Aorta (tissue), 5 donors: ENCODE data around the gene TMEM266. TPM values are rescaled to one million over a fixed set of nuclear protein-coding genes. Genes with fewer than 3 reads are reported as not detected.

Source experiments
- ATAC-seq: fragments of 200-7000 bp; cut with Tn5 transposase; one replicate; pipeline ENCODE4 v1.9.1; 2022; ENCODE audit warnings: moderate library complexity; ENCODE audit not compliant: low FRiP score
- DNase-seq, 2 donors: peaks; one replicate each; pipeline ENCODE4 v3.0.0-alpha.2; 2020
- H3K27ac ChIP-seq, 2 donors: one replicate each; pipeline ENCODE4 v1.5.1; 2013; ENCODE audit warnings: low read length in 2 of 2, mild to moderate bottlenecking in 2 of 2, moderate library complexity in 2 of 2, control low read depth in 1 of 2, inconsistent platforms in 1 of 2, low read depth in 1 of 2
- H3K27me3 ChIP-seq, 2 donors: one replicate each; pipeline ENCODE4 v1.6.1; 2013; ENCODE audit warnings: control low read depth in 1 of 2, low read length in 1 of 2, mild to moderate bottlenecking in 1 of 2, moderate library complexity in 1 of 2; ENCODE audit not compliant: insufficient read depth in 2 of 2, control insufficient read depth in 1 of 2
- H3K36me3 ChIP-seq, 2 donors: one replicate each; pipeline ENCODE4 v1.6.1; 2013; ENCODE audit warnings: control low read depth in 1 of 2, low read length in 1 of 2, mild to moderate bottlenecking in 1 of 2; ENCODE audit not compliant: insufficient read depth in 2 of 2, control insufficient read depth in 1 of 2
- H3K4me1 ChIP-seq, 2 donors: one replicate each; pipeline ENCODE4 v1.6.1; 2013; ENCODE audit warnings: low read length in 2 of 2, control low read depth in 1 of 2, mild to moderate bottlenecking in 1 of 2, moderate library complexity in 1 of 2; ENCODE audit not compliant: insufficient read depth in 2 of 2, control insufficient read depth in 1 of 2
- H3K4me3 ChIP-seq, 2 donors: one replicate each; pipeline ENCODE4 v1.5.1; 2013; ENCODE audit warnings: low read length in 2 of 2, control low read depth in 1 of 2, mild to moderate bottlenecking in 1 of 2
- H3K9me3 ChIP-seq: one replicate; pipeline ENCODE4 v1.6.1; 2013; ENCODE audit warnings: mild to moderate bottlenecking, low read length; ENCODE audit not compliant: control insufficient read depth
- WGBS, 2 donors: extraction: QIAGEN DNeasy Blood & Tissue Kit; methylation state at CpG; one replicate each; pipeline ENCODE4 v1.1.7; 2013; 5-methylcytosine and 5-hydroxymethylcytosine counted together
- intact Hi-C, 2 donors: fragments of 100-400 bp; cut with DNase I; formaldehyde crosslinking; loops; one replicate each; pipeline versions ENCODE4 v1.14.2 to v1.15.0; 2022
- polyA plus RNA-seq, 2 donors: library from polyadenylated mRNA; stranded (reverse); fragments of 200-250 nt; gene quantifications; one replicate each; pipeline ENCODE4 v1.2.3, GENCODE V29; 2013
- total RNA-seq, 2 donors: library from RNA; stranded (reverse); fragmentation: NEBNext Ultra II Directional; extraction: Animal tissue kit (Norgen Biotek cat#: 25700); gene quantifications; one replicate each; pipeline ENCODE4 v1.2.1, GENCODE V29; 2021
- donor health status: healthy with polysubstance abuse.
- donor health status: Bipolar disorder and iron deficiency.
- donor health status: DM: no; HTN: no; CAD: no.
- donor health status: DM: no; HTN: no; CAD: no.
- donor health status: DM: yes; HTN: yes; CAD: no.

The TMEM266 gene
- total and polyA plus RNA-seq, 4 donors, result 0.26 TPM; not detected in 3

- Histone ChIP-seq H3K4me1 (no peaks in the 10 kb centered on the region), H3K27me3 (no peaks in the 10 kb centered on the region), H3K36me3 (peaks cover 0 to 4% of the 10 kb centered on the region in 2 donors), H3K9me3 (no peaks in the 10 kb centered on the region), H3K4me3 (no peak overlapping the region), H3K27ac (no peak overlapping the region)
- ATAC-seq (no peak), DNase-seq (peak in 1 of 2 donors; percentile 46)
- intact Hi-C loops, result no loop called here
- WGBS, 2 donors, result 97 to 100% methylated on average over 1 of the region's 1 CpG
Observed at GRCh38 chr15:76209523-76209922, 149.7 kb downstream of the TMEM266 start.

GRCh38 chr15:76209942-76210341 lies 150.2 kb downstream of the TMEM266 start:
- Histone ChIP-seq H3K4me1 (no peaks in the 10 kb centered on the region), H3K36me3 (peaks cover 0 to 4% of the 10 kb centered on the region in 2 donors), H3K27ac (no peak overlapping the region), H3K27me3 (no peaks in the 10 kb centered on the region), H3K9me3 (no peaks in the 10 kb centered on the region), H3K4me3 (no peak overlapping the region)
- ATAC-seq (no peak), DNase-seq (peak in 1 of 2 donors; percentile 14)
- intact Hi-C loops, result no loop called here
- 93% methylated on average over 3 of the region's 3 CpGs for WGBS, 2 donors

- no peak for DNase-seq
Observed at GRCh38 chr15:76215634-76216033, 155.8 kb downstream of the TMEM266 start.

GRCh38 chr15:76217029-76217881 lies 157.5 kb downstream of the TMEM266 start:
- 75% methylated on average over 7 of the region's 7 CpGs for WGBS, 2 donors
- H3K27me3 ChIP-seq, result no peaks in the 10 kb centered on the region
- no peak for DNase-seq
- H3K36me3 ChIP-seq, result peaks cover 0 to 4% of the 10 kb centered on the region in 2 donors
- no peak for ATAC-seq
- H3K9me3 ChIP-seq, result no peaks in the 10 kb centered on the region
- no peak overlapping the region for H3K4me3 ChIP-seq
- H3K4me1 ChIP-seq, result no peaks in the 10 kb centered on the region
- intact Hi-C loops, result no loop called here
- H3K27ac ChIP-seq, result no peak overlapping the region

More at GRCh38 chr15:76215634-76216033, 155.8 kb downstream of the TMEM266 start:
- Histone ChIP-seq H3K36me3 (peaks cover 0 to 4% of the 10 kb centered on the region in 2 donors), H3K4me1 (no peaks in the 10 kb centered on the region), H3K27ac (no peak overlapping the region), H3K4me3 (no peak overlapping the region), H3K27me3 (no peaks in the 10 kb centered on the region), H3K9me3 (no peaks in the 10 kb centered on the region)
- intact Hi-C loops, result no loop called here
- WGBS, 2 donors, result 91 to 95% methylated on average over 1 of the region's 1 CpG
- ATAC-seq, result no peak

GRCh38 chr15:76217882-76218217 lies 158.1 kb downstream of the TMEM266 start:
- Histone ChIP-seq H3K4me3 (no peak overlapping the region), H3K9me3 (no peaks in the 10 kb centered on the region), H3K36me3 (peaks cover 0 to 2% of the 10 kb centered on the region in 2 donors), H3K27ac (no peak overlapping the region), H3K27me3 (no peaks in the 10 kb centered on the region), H3K4me1 (no peaks in the 10 kb centered on the region)
- no peak for ATAC-seq
- intact Hi-C loops, result no loop called here
- WGBS, 2 donors, result 86 to 92% methylated on average over 5 of the region's 5 CpGs
- DNase-seq, result no peak

GRCh38 chr15:76221085-76221767 lies 161.4 kb downstream of the TMEM266 start:
- DNase-seq (no peak), ATAC-seq (no peak)
- Histone ChIP-seq H3K4me3 (no peak overlapping the region), H3K27ac (no peak overlapping the region), H3K27me3 (no peaks in the 10 kb centered on the region), H3K36me3 (peaks cover 3 to 6% of the 10 kb centered on the region in 2 donors), H3K4me1 (no peaks in the 10 kb centered on the region), H3K9me3 (no peaks in the 10 kb centered on the region)
- 94 to 99% methylated on average over 1 of the region's 1 CpG for WGBS, 2 donors
- intact Hi-C loops, result no loop called here

- 94 to 96% methylated on average over 4 of the region's 4 CpGs for WGBS, 2 donors
- Histone ChIP-seq H3K27ac (no peak overlapping the region), H3K27me3 (no peaks in the 10 kb centered on the region), H3K36me3 (peaks cover 3 to 6% of the 10 kb centered on the region in 2 donors), H3K9me3 (no peaks in the 10 kb centered on the region), H3K4me3 (no peak overlapping the region), H3K4me1 (no peaks in the 10 kb centered on the region)
- ATAC-seq (no peak), DNase-seq (no peak)
- intact Hi-C loops, result no loop called here
Observed at GRCh38 chr15:76222159-76222558, 162.4 kb downstream of the TMEM266 start.

GRCh38 chr15:76223521-76223920 lies 163.7 kb downstream of the TMEM266 start:
- H3K4me1 ChIP-seq, result no peaks in the 10 kb centered on the region
- H3K27me3 ChIP-seq, result no peaks in the 10 kb centered on the region
- DNase-seq (no peak), ATAC-seq (no peak)
- intact Hi-C loops, result no loop called here
- 91 to 93% methylated on average over 2 of the region's 2 CpGs for WGBS, 2 donors
- no peak overlapping the region for H3K4me3 ChIP-seq
- H3K27ac ChIP-seq, result no peak overlapping the region
- peaks cover 3 to 6% of the 10 kb centered on the region in 2 donors for H3K36me3 ChIP-seq
- no peaks in the 10 kb centered on the region for H3K9me3 ChIP-seq

- no peaks in the 10 kb centered on the region for H3K27me3 ChIP-seq
- no peak overlapping the region for H3K4me3 ChIP-seq
- H3K9me3 ChIP-seq, result no peaks in the 10 kb centered on the region
- WGBS, 2 donors, result 77 to 88% methylated on average over 1 of the region's 1 CpG
- ATAC-seq (no peak), DNase-seq (no peak)
- H3K36me3 ChIP-seq, result peaks cover 3 to 6% of the 10 kb centered on the region in 2 donors
- H3K27ac ChIP-seq, result no peak overlapping the region
- no peaks in the 10 kb centered on the region for H3K4me1 ChIP-seq
- intact Hi-C loops, result no loop called here
Observed at GRCh38 chr15:76229266-76229665, 169.5 kb downstream of the TMEM266 start.
